H1 (cell line): ENCODE data around the gene MAP2K5. TPM values are rescaled to one million over a fixed set of nuclear protein-coding genes. Genes with fewer than 3 reads are reported as not detected.

Experiments
- ATF2 ChIP-seq: IDR thresholded peaks from 2 replicates; pipeline ENCODE4 v1.6.1; 2012; ENCODE audit warnings: low read length, inconsistent platforms
- CHD7 ChIP-seq: fragments of 300-600 bp; sonication (generic); IDR thresholded peaks from 2 replicates; pipeline ENCODE4 v1.7.1; 2012; ENCODE audit warnings: low read length, moderate library complexity, mild to moderate bottlenecking, inconsistent platforms; ENCODE audit not compliant: insufficient replicate concordance
- POLR2A ChIP-seq, 2 experiments: IDR thresholded peaks; 1 replicate in 1 of 2; 2 replicates in 1 of 2; pipeline ENCODE4 v1.6.1; 2011; ENCODE audit warnings: low read depth in 2 of 2, low read length in 2 of 2, mild to moderate bottlenecking in 2 of 2; ENCODE audit errors: control extremely low read depth in 1 of 2
- RNF2 ChIP-seq: fragments of 200-900, 300-1000 bp; sonication (generic); IDR thresholded peaks from 2 replicates; pipeline ENCODE4 v1.7.1; 2016; ENCODE audit warnings: borderline replicate concordance, low read depth, mild to moderate bottlenecking, antibody characterized with exemption, low read length; ENCODE audit not compliant: poor library complexity, severe bottlenecking; ENCODE audit errors: missing control alignments
- SAP30 ChIP-seq: fragments of 300-600 bp; sonication (generic); IDR thresholded peaks from 2 replicates; pipeline ENCODE4 v1.7.1; 2012; ENCODE audit warnings: low read length, moderate library complexity, mild to moderate bottlenecking, inconsistent platforms; ENCODE audit not compliant: insufficient read depth, insufficient replicate concordance
- TAF1 ChIP-seq: IDR thresholded peaks from 2 replicates; pipeline ENCODE4 v1.6.1; 2011; ENCODE audit warnings: mild to moderate bottlenecking, low read depth, low read length
- polyA plus RNA-seq, 7 experiments: library from polyadenylated mRNA; depleted of rRNA in 3 of 7; stranded (reverse) in 5 of 7; unstranded in 2 of 7; fragments of >200 nt in 5 of 7; fragments of 200-250 nt in 2 of 7; gene quantifications; 1 replicate in 5 of 7; 2 replicates in 1 of 7; 4 replicates in 1 of 7; pipeline versions ENCODE4 v1.2.1 to v1.2.3, GENCODE V29; 2011 to 2013; ENCODE audit warnings: missing spikeins in 2 of 7, mixed read lengths in 2 of 7
- total RNA-seq: library from RNA; stranded (reverse); fragmentation: NEBNext Ultra II Directional; extraction: Animal tissue kit (Norgen Biotek cat#: 25700); gene quantifications from 2 replicates; pipeline ENCODE4 v1.2.1, GENCODE V29; 2021

Gene MAP2K5
- total and polyA plus RNA-seq, 2 of the 8 experiments (the other 6 are each of a cell fraction or from before 2014, with no cell fraction given): 4.4 to 15.8 TPM

- TF ChIP-seq CHD7 (no peak), ATF2 (no peak), RNF2 (no peak), SAP30 (no peak), POLR2A (IDR thresholded peaks at IDR 0.05; ENCODE audit: control extremely low read depth in 1 of 2, low read depth in 2 of 2, low read length in 2 of 2) (no peak), TAF1 (no peak)
- TF ChIP-seq, all 59 proteins: peak for 0
These were observed 136.5 kb downstream of the MAP2K5 start (continued) for GRCh38 chr15:67678993-67679392.
